ENCODE results near the gene RAB31. TPM values are rescaled to one million over a fixed set of nuclear protein-coding genes. Genes with fewer than 3 reads are reported as not detected.

RAB31 gene
- total RNA-seq, 1 experiment from 2014 or later: 32.9 TPM

GRCh38 chr18:9701609-9702349 lies 6.3 kb upstream of the RAB31 start:
- DNase-seq (ENCODE audit: low spot score) (no peak), ATAC-seq (no peak)
- Mint-ChIP-seq H3K36me3 (no peaks in the 10 kb centered on the region), H3K4me1 (peaks cover 26% of the 10 kb centered on the region), H3K27me3 (ENCODE audit: low read depth) (peaks cover 8% of the 10 kb centered on the region), H3K9me3 (no peaks in the 10 kb centered on the region), H3K27ac (no peak overlapping the region), H3K4me3 (no peak overlapping the region)
- TF ChIP-seq HMGXB4 (CRISPR knock-in tag; IDR thresholded peaks at IDR 0.05) (no peak), IRF2 (CRISPR knock-in tag; IDR thresholded peaks at IDR 0.05; ENCODE audit: borderline replicate concordance, low read depth) (no peak), NFYB (CRISPR knock-in tag; conservative IDR thresholded peaks at IDR 0.05; ENCODE audit: low read depth) (no peak), EMX1 (CRISPR knock-in tag; IDR thresholded peaks at IDR 0.05) (no peak), IRF1 (CRISPR knock-in tag; IDR thresholded peaks at IDR 0.05) (no peak), ZBTB21 (CRISPR knock-in tag; IDR thresholded peaks at IDR 0.05; ENCODE audit: borderline replicate concordance) (no peak), AFF4 (CRISPR knock-in tag; IDR thresholded peaks at IDR 0.05; ENCODE audit: borderline replicate concordance) (no peak), FOXJ3 (CRISPR knock-in tag; IDR thresholded peaks at IDR 0.05; ENCODE audit: borderline replicate concordance) (no peak), TCF7 (CRISPR knock-in tag; IDR thresholded peaks at IDR 0.05; ENCODE audit: low read depth) (no peak), SOX15 (CRISPR knock-in tag; IDR thresholded peaks at IDR 0.05) (no peak), ZNF263 (CRISPR knock-in tag; IDR thresholded peaks at IDR 0.05; ENCODE audit: low read depth) (no peak), ZNF219 (CRISPR knock-in tag; IDR thresholded peaks at IDR 0.05; ENCODE audit: borderline replicate concordance) (no peak), FOXP1 (CRISPR knock-in tag; IDR thresholded peaks at IDR 0.05; ENCODE audit: borderline replicate concordance) (no peak), CBFB (CRISPR knock-in tag; IDR thresholded peaks at IDR 0.05; ENCODE audit: low read depth) (no peak), ATF6 (CRISPR knock-in tag; IDR thresholded peaks at IDR 0.05) (no peak), JUN (CRISPR knock-in tag; IDR thresholded peaks at IDR 0.05) (no peak)
- TF ChIP-seq, protein P1, sequence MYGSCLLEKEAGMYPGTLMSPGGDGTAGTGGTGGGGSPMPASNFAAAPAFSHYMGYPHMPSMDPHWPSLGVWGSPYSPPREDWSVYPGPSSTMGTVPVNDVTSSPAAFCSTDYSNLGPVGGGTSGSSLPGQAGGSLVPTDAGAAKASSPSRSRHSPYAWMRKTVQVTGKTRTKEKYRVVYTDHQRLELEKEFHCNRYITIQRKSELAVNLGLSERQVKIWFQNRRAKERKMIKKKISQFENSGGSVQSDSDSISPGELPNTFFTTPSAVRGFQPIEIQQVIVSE (CRISPR knock-in tag; IDR thresholded peaks at IDR 0.05; ENCODE audit: borderline replicate concordance): no peak
- TF ChIP-seq, protein P2, sequence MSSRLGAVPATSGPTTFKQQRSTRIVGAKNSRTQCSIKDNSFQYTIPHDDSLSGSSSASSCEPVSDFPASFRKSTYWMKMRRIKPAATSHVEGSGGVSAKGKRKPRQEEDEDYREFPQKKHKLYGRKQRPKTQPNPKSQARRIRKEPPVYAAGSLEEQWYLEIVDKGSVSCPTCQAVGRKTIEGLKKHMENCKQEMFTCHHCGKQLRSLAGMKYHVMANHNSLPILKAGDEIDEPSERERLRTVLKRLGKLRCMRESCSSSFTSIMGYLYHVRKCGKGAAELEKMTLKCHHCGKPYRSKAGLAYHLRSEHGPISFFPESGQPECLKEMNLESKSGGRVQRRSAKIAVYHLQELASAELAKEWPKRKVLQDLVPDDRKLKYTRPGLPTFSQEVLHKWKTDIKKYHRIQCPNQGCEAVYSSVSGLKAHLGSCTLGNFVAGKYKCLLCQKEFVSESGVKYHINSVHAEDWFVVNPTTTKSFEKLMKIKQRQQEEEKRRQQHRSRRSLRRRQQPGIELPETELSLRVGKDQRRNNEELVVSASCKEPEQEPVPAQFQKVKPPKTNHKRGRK (CRISPR knock-in tag; IDR thresholded peaks at IDR 0.05; ENCODE audit: borderline replicate concordance): no peak
- ChIA-PET CTCF (interaction anchor here (0.7 kb wide), 1 partner anchor 1176 kb away, joined by 4 read pairs; no protein-coding TSS in a partner anchor), POLR2A (no interaction called here)

All from WTC11 (cell line).